Measurements from ENCODE around the gene EVA1C.

- TF ChIP-seq, protein P1, sequence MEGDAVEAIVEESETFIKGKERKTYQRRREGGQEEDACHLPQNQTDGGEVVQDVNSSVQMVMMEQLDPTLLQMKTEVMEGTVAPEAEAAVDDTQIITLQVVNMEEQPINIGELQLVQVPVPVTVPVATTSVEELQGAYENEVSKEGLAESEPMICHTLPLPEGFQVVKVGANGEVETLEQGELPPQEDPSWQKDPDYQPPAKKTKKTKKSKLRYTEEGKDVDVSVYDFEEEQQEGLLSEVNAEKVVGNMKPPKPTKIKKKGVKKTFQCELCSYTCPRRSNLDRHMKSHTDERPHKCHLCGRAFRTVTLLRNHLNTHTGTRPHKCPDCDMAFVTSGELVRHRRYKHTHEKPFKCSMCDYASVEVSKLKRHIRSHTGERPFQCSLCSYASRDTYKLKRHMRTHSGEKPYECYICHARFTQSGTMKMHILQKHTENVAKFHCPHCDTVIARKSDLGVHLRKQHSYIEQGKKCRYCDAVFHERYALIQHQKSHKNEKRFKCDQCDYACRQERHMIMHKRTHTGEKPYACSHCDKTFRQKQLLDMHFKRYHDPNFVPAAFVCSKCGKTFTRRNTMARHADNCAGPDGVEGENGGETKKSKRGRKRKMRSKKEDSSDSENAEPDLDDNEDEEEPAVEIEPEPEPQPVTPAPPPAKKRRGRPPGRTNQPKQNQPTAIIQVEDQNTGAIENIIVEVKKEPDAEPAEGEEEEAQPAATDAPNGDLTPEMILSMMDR (IDR thresholded peaks at IDR 0.05), result no peak
- no peak for TF ChIP-seq POLR2A (IDR thresholded peaks at IDR 0.05)
- no peak for TF ChIP-seq EP300 (IDR thresholded peaks at IDR 0.05)
Measured at GRCh38 chr21:32477424-32477745, 64.9 kb downstream of the EVA1C start.

Data from ovary (tissue), 3 donors.